Calu3 (cell line): ENCODE data around the gene STAG2. TPM values are rescaled to one million over a fixed set of nuclear protein-coding genes. Genes with fewer than 3 reads are reported as not detected.
A peak's percentile ranks its signal among the peaks of the same experiment; 100 is the strongest.

Source experiments
- Bru-seq: library from RNA; stranded (reverse); fragments of 400-500 nt; gene quantifications from one replicate; lab custom pipeline; 2021; lab: Mats Ljungman, UMichigan
- BruChase-seq, 2 experiments: library from RNA; stranded (reverse); fragments of 400-500 nt; gene quantifications; one replicate each; lab custom pipeline; 2021; lab: Mats Ljungman, UMichigan
- BruUV-seq: library from RNA; stranded (reverse); fragments of 400-500 nt; replicated peaks from 2 replicates; lab custom pipeline; 2021; lab: Mats Ljungman, UMichigan
- CTCF ChIA-PET: fragments of 300-600 bp; sonication (Branson Sonifier 250); formaldehyde crosslinking; loops from one replicate; lab custom pipeline; 2022; ENCODE audit warnings: antibody characterized with exemption; lab: Charles Lee
- DNase-seq: peaks from one replicate; pipeline ENCODE4 v3.0.0; 2022
- H3K27ac Mint-ChIP-seq: one replicate; pipeline ENCODE4 v1.8.0; 2022; ENCODE audit warnings: mixed read lengths; ENCODE audit not compliant: unreplicated experiment
- H3K27me3 Mint-ChIP-seq: one replicate; pipeline ENCODE4 v1.8.0; 2022; ENCODE audit warnings: mixed read lengths; ENCODE audit not compliant: unreplicated experiment
- H3K36me3 Mint-ChIP-seq: one replicate; pipeline ENCODE4 v1.8.0; 2022; ENCODE audit warnings: mild to moderate bottlenecking, moderate library complexity, mixed read lengths; ENCODE audit not compliant: insufficient read depth, unreplicated experiment
- H3K4me1 Mint-ChIP-seq: one replicate; pipeline ENCODE4 v1.8.0; 2022; ENCODE audit warnings: mild to moderate bottlenecking, low read depth, mixed read lengths; ENCODE audit not compliant: unreplicated experiment
- H3K4me3 Mint-ChIP-seq: one replicate; pipeline ENCODE4 v1.8.0; 2022; ENCODE audit warnings: mild to moderate bottlenecking, low read depth, moderate library complexity, mixed read lengths; ENCODE audit not compliant: unreplicated experiment
- H3K9me3 Mint-ChIP-seq: one replicate; pipeline ENCODE4 v1.8.0; 2022; ENCODE audit warnings: low read depth, mixed read lengths; ENCODE audit not compliant: unreplicated experiment
- intact Hi-C: fragments of 100-400 bp; cut with micrococcal nuclease; formaldehyde crosslinking; loops from one replicate; pipeline ENCODE4 v1.10.0; 2022; ENCODE audit not compliant: unreplicated experiment
- long read RNA-seq: library from polyadenylated mRNA; stranded (forward); transcript quantifications from one replicate; pipeline ENCODE4 v2.0.0, GENCODE V29; 2022
- total RNA-seq: library from RNA; stranded (reverse); gene quantifications from 2 replicates; pipeline ENCODE4 v1.2.3, GENCODE V29; 2022
- TF ChIP-seq, protein P1 (sequence below): fragments of 200-600 bp; IDR thresholded peaks from one replicate; pipeline ENCODE4 v1.8.0; 2022; ENCODE audit warnings: antibody characterized with exemption; ENCODE audit not compliant: unreplicated experiment

STAG2 gene
- total RNA-seq (74.2 and 79.6 TPM in 2 replicates), Bru-seq, nascent RNA (percentile 93 among the genes with signal in this experiment), BruChase-seq, experiment 1, labeled RNA remaining after a 6-hour chase (percentile 91 among the genes with signal in this experiment), BruChase-seq, experiment 2, labeled RNA remaining after a 2-hour chase (percentile 83 among the genes with signal in this experiment)
- long read RNA-seq, full-length matches to known transcripts, result 8 of 42 reads
- long read RNA-seq, partial matches to known transcripts, result 13 of 42 reads
- long read RNA-seq, other reads (novel, unspliced or antisense), result 21 of 42 reads

DNA sequence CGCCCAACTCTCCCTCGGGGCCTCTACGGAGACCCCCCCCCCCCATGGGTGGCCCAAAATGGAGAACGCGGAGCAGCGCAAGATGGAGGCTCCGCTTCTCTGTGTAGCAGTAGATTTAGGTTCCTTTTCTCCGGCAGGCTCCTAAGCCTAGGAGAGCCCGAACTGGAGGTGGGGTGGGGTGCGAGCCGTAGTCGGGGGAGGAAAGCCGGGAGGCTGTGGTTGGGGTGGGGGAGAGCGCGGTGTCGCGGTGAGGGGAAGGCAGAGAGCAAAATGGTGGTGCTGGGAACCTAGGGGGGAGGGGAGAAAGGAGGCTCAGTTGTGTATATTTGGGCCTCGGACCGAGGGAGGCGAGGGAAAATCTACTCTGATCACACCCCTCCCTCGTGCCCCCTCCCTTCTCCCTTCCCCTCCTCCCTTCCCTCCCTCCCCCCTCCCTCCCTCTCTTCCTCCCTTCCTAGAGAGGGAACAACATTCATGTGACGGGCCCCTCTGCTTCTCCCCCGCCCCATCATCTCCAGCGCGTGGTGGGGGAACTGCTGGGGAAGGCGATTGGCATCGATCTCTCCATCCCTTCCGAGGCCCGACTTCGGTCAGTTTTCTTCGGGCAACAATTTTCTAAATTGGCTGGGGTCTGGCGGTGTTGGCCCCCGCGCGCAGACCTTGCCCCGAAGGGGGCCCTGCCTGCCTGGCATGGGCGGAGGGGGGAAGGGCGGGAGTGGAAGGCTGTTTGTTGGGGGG is at the start of gene STAG2:
Gene STAG2 (plus strand): TSS at position 439 of the 738 bp plus-strand sequence. CDS start 60,922 bp downstream, outside the sequence.
- intact Hi-C loops, result loop anchor here (2.0 to 5.0 kb wide), 4 partner anchors 15 to 129 kb away; no protein-coding TSS in a partner anchor
- Mint-ChIP-seq H3K4me3 (peak within 1 kb of the TSS; percentile 97), H3K27ac (peak within 1 kb of the TSS; percentile 100), H3K4me1 (peaks cover 9% of the 10 kb centered on the region), H3K27me3 (no peaks in the 10 kb centered on the region), H3K9me3 (no peaks in the 10 kb centered on the region), H3K36me3 (peaks cover 57% of the 10 kb centered on the region)
- CTCF ChIA-PET, result interaction anchor here (2.0 to 2.5 kb wide), 2 partner anchors 15 kb away, joined by 15 to 26 read pairs; no protein-coding TSS in a partner anchor
- DNase-seq, result peak; percentile 80
- TF ChIP-seq, protein P1, sequence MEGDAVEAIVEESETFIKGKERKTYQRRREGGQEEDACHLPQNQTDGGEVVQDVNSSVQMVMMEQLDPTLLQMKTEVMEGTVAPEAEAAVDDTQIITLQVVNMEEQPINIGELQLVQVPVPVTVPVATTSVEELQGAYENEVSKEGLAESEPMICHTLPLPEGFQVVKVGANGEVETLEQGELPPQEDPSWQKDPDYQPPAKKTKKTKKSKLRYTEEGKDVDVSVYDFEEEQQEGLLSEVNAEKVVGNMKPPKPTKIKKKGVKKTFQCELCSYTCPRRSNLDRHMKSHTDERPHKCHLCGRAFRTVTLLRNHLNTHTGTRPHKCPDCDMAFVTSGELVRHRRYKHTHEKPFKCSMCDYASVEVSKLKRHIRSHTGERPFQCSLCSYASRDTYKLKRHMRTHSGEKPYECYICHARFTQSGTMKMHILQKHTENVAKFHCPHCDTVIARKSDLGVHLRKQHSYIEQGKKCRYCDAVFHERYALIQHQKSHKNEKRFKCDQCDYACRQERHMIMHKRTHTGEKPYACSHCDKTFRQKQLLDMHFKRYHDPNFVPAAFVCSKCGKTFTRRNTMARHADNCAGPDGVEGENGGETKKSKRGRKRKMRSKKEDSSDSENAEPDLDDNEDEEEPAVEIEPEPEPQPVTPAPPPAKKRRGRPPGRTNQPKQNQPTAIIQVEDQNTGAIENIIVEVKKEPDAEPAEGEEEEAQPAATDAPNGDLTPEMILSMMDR, result no peak
- BruUV-seq, result no TSS peak

DNA sequence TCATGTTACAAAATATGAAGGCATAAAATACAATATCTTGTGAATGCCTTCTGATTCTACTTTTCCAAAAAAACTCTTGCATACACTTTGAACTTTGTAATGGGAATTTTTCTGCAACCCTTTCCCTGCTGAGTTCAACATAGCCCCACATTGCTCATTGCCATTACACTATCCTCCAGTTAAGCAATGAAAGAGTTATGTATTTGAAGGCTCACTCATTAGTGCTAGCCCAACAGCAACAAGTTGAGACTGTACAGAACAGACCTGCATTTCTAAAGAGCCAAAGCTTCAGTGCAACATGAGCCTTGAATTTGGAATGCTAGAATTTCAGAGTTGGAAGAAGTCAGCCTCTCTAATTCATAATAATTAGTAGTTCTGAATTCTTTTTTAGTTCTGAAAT is 44.4 kb upstream of the STAG2 start:
- DNase-seq, result no peak
- no TSS peak for BruUV-seq
- Mint-ChIP-seq H3K27me3 (no peaks in the 10 kb centered on the region), H3K27ac (peak overlapping the region; percentile 10), H3K36me3 (no peaks in the 10 kb centered on the region), H3K4me1 (peaks cover 22% of the 10 kb centered on the region), H3K4me3 (no peak overlapping the region), H3K9me3 (no peaks in the 10 kb centered on the region)
- intact Hi-C loops, result loop anchor here (5.0 kb wide), 1 partner anchor 45 kb away; the partner anchor contains the start of gene STAG2
- TF ChIP-seq, protein P1, result no peak
- CTCF ChIA-PET, result no interaction called here

DNA sequence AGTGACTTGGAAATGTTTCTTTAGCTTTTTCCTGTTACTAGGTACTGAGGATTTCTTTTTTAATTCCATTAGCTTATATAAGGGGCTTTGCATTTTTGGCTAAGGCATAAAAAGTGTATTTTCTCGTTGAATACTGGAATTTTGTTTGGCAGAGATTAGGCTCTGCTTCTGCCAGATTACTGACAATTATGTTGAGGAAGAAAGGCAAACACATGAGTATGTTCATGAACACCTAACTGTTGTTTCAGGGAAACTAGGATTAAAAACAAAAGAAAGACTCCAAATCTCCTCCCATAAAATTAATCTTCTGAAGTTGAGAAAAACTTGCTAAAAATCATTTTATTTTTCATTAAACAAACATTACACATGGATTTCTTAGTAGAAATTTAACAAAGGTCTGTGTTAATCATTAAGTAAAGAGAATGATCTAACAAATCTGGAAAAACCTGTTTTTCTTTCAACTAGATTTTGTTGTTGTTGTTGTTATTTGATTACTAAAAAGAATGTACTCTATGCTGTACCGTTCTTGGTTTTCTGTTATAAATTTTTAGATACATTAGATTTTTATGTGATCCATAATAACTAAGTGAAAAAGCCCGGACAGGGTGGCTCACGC is 43.3 kb upstream of the STAG2 start:
- DNase-seq, result no peak
- BruUV-seq, result no TSS peak
- Mint-ChIP-seq H3K4me3 (no peak overlapping the region), H3K27me3 (no peaks in the 10 kb centered on the region), H3K4me1 (peaks cover 22% of the 10 kb centered on the region), H3K27ac (peak overlapping the region; percentile 10), H3K9me3 (no peaks in the 10 kb centered on the region), H3K36me3 (no peaks in the 10 kb centered on the region)
- TF ChIP-seq, protein P1, result no peak
- CTCF ChIA-PET, result no interaction called here
- intact Hi-C loops, result loop anchor here (5.0 kb wide), 1 partner anchor 44 kb away; the partner anchor contains the start of gene STAG2

DNA sequence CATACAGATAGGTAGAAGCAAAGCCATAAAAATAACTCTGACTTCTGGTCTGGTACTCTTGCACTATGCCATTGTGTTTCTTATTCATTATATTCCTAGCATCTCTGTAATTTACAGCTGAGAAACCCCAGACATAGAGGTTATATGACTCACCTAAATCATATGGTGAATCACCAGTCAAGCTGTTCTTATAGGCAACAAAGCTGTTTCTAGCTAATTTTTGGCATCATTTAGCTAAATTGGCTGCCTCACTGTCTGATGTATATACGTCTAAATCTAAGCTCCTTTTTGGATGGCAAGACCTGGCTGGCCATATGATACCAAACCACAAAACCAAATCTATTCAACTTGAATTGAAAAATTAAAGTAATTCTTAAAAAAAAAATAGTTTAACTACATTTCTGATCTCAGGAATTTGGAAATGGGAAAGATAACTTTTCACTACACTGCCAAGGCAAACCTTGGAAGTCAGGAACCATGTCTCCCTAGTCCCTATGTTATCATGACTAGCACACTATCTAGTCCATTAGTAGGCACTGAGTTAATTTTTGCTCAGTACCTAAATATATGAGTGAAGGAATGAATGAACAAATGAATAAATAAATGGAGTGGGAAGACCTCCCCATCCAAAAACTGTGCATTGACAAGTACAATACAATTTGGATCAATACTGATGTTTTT is 41.3 kb upstream of the STAG2 start:
- Mint-ChIP-seq H3K27me3 (no peaks in the 10 kb centered on the region), H3K27ac (no peak overlapping the region), H3K9me3 (no peaks in the 10 kb centered on the region), H3K36me3 (no peaks in the 10 kb centered on the region), H3K4me3 (no peak overlapping the region), H3K4me1 (peaks cover 22% of the 10 kb centered on the region)
- BruUV-seq, result no TSS peak
- DNase-seq, result no peak
- TF ChIP-seq, protein P1, result no peak
- intact Hi-C loops, result no loop called here
- CTCF ChIA-PET, result interaction anchor here (0.7 kb wide), 1 partner anchor 56 kb away, joined by 3 read pairs; no protein-coding TSS in a partner anchor
